ENCODE results near the gene SLC22A4.
A peak's percentile ranks its signal among the peaks of the same experiment; 100 is the strongest.

The SLC22A4 gene

GRCh38 chr5:132372127-132372526 is 77.9 kb downstream of the SLC22A4 start:
- H3K4me3 ChIP-seq (ENCODE audit: low read depth, low read length) = no peak overlapping the region
- peak; percentile 53 for DNase-seq (ENCODE audit: low read depth)
- no peak for TF ChIP-seq CTCF (IDR thresholded peaks at IDR 0.05; ENCODE audit: low read depth, low read length)
- TF ChIP-seq MAX (IDR thresholded peaks at IDR 0.05; ENCODE audit: low read depth, low read length) = peak; percentile 81
- TF ChIP-seq POLR2A (IDR thresholded peaks at IDR 0.05; ENCODE audit: extremely low read depth, insufficient read length) = no peak
- peak; percentile 49; the same call in 1 of the 2 replicates for TF ChIP-seq MYC (IDR thresholded peaks at IDR 0.05; ENCODE audit: low read depth, low read length)

- TF ChIP-seq MAX (IDR thresholded peaks at IDR 0.05; ENCODE audit: low read depth, low read length) = no peak
- no peak for TF ChIP-seq CTCF (IDR thresholded peaks at IDR 0.05; ENCODE audit: low read depth, low read length)
- TF ChIP-seq POLR2A (IDR thresholded peaks at IDR 0.05; ENCODE audit: extremely low read depth, insufficient read length) = no peak
- no peak for TF ChIP-seq MYC (IDR thresholded peaks at IDR 0.05; ENCODE audit: low read depth, low read length)
- H3K4me3 ChIP-seq (ENCODE audit: low read depth, low read length) = no peak overlapping the region
- DNase-seq (ENCODE audit: low read depth) = no peak
Measured at GRCh38 chr5:132372542-132372941, 78.3 kb downstream of the SLC22A4 start.

GRCh38 chr5:132375957-132376356 is 81.8 kb downstream of the SLC22A4 start:
- H3K4me3 ChIP-seq (ENCODE audit: low read depth, low read length) = no peak overlapping the region
- DNase-seq (ENCODE audit: low read depth) = no peak
- TF ChIP-seq CTCF (IDR thresholded peaks at IDR 0.05; ENCODE audit: low read depth, low read length) (no peak), MYC (IDR thresholded peaks at IDR 0.05; ENCODE audit: low read depth, low read length) (no peak), MAX (IDR thresholded peaks at IDR 0.05; ENCODE audit: low read depth, low read length) (no peak), POLR2A (IDR thresholded peaks at IDR 0.05; ENCODE audit: extremely low read depth, insufficient read length) (no peak)

- DNase-seq (ENCODE audit: low read depth) = no peak
- TF ChIP-seq MAX (IDR thresholded peaks at IDR 0.05; ENCODE audit: low read depth, low read length) = no peak
- TF ChIP-seq MYC (IDR thresholded peaks at IDR 0.05; ENCODE audit: low read depth, low read length) = no peak
- TF ChIP-seq POLR2A (IDR thresholded peaks at IDR 0.05; ENCODE audit: extremely low read depth, insufficient read length) = no peak
- TF ChIP-seq CTCF (IDR thresholded peaks at IDR 0.05; ENCODE audit: low read depth, low read length) = no peak
Measured at GRCh38 chr5:132376694-132377641, 82.8 kb downstream of the SLC22A4 start.

GRCh38 chr5:132377738-132378137 is 83.5 kb downstream of the SLC22A4 start:
- no peak for DNase-seq (ENCODE audit: low read depth)
- no peak for TF ChIP-seq POLR2A (IDR thresholded peaks at IDR 0.05; ENCODE audit: extremely low read depth, insufficient read length)
- TF ChIP-seq MYC (IDR thresholded peaks at IDR 0.05; ENCODE audit: low read depth, low read length) = no peak
- TF ChIP-seq CTCF (IDR thresholded peaks at IDR 0.05; ENCODE audit: low read depth, low read length) = no peak
- TF ChIP-seq MAX (IDR thresholded peaks at IDR 0.05; ENCODE audit: low read depth, low read length) = no peak
- no peak overlapping the region for H3K4me3 ChIP-seq (ENCODE audit: low read depth, low read length)

More at GRCh38 chr5:132376694-132377641, 82.8 kb downstream of the SLC22A4 start:
- no peak overlapping the region for H3K4me3 ChIP-seq (ENCODE audit: low read depth, low read length)

Measured in NB4 (cell line).